ENCODE data around the gene PHACTR3. TPM values are rescaled to one million over a fixed set of nuclear protein-coding genes. Genes with fewer than 3 reads are reported as not detected.

PHACTR3 gene
- total and polyA plus RNA-seq, 2 donors (not counting 3 experiments of a cell fraction or from before 2014, with no cell fraction given): not detected

- Histone ChIP-seq H3K27me3 (ENCODE audit: control insufficient read depth in 2 of 2, insufficient read depth in 2 of 2, low read length in 2 of 2) (no peaks in the 10 kb centered on the region), H3K79me2 (ENCODE audit: control insufficient read depth, insufficient read depth, low read length) (no peaks in the 10 kb centered on the region), H4K20me1 (replicated peaks; ENCODE audit: control insufficient read depth, extremely low read depth, insufficient read depth, low read length) (no peaks in the 10 kb centered on the region), H3K4me3 (replicated peaks in 1 of 3; ENCODE audit: insufficient read depth in 1 of 3, low read depth in 1 of 3, low read length in 3 of 3) (no peak overlapping the region), H3K4me2 (ENCODE audit: insufficient read depth, low read length) (no peak overlapping the region), H2AFZ (ENCODE audit: low read depth, low read length) (no peak overlapping the region), H3K9ac (replicated peaks; ENCODE audit: extremely low read depth, insufficient read depth, low read length) (no peak overlapping the region), H3K27ac (ENCODE audit: insufficient read depth, low read depth, low read length) (no peak overlapping the region), H3K4me1 (ENCODE audit: control insufficient read depth, extremely low read depth, insufficient read depth, low read length) (no peaks in the 10 kb centered on the region), H3K9me3 (replicated peaks; ENCODE audit: control insufficient read depth, insufficient read depth, low read length) (no peaks in the 10 kb centered on the region), H3K9me1 (replicated peaks; ENCODE audit: control insufficient read depth, extremely low read depth, insufficient read depth, low read length) (no peaks in the 10 kb centered on the region), H3K36me3 (ENCODE audit: control insufficient read depth in 2 of 2, extremely low read depth in 1 of 2, insufficient read depth in 2 of 2, low read length in 2 of 2) (no peaks in the 10 kb centered on the region)
- intact Hi-C loops (cut with micrococcal nuclease) (no loop called here), dilution Hi-C loops (cut with MboI; ENCODE audit: extremely low pct_ligation_motif_present, low sequenced_read_pairs) (no loop called here)
- DNase-seq (ENCODE audit: low read depth, low spot score): no peak
- ChIA-PET POLR2A (no interaction called here), CTCF (no interaction called here)
- TF ChIP-seq POLR2A (IDR thresholded peaks at IDR 0.05; ENCODE audit: low read depth, low read length) (no peak), FOS (IDR thresholded peaks at IDR 0.05; ENCODE audit: borderline replicate concordance, insufficient read depth, low read length) (no peak), GATA2 (IDR thresholded peaks at IDR 0.05; ENCODE audit: insufficient read depth, insufficient read length, low read depth, low read length) (no peak), POLR2AphosphoS5 (IDR thresholded peaks at IDR 0.05; ENCODE audit: insufficient read depth, low read depth, low read length) (no peak), EZH2 (IDR thresholded peaks at IDR 0.05; ENCODE audit: borderline replicate concordance, low read depth, low read length, severe bottlenecking) (no peak), MYC (IDR thresholded peaks at IDR 0.05; ENCODE audit: low read depth, low read length) (no peak), CTCF (IDR thresholded peaks at IDR 0.05; ENCODE audit: extremely low read depth in 1 of 2, insufficient read depth in 1 of 2, low read depth in 1 of 2, low read length in 2 of 2) (no peak), JUN (IDR thresholded peaks at IDR 0.05; ENCODE audit: borderline replicate concordance, insufficient read depth, insufficient read length, low read depth) (no peak)
- TF ChIP-seq, protein P1, sequence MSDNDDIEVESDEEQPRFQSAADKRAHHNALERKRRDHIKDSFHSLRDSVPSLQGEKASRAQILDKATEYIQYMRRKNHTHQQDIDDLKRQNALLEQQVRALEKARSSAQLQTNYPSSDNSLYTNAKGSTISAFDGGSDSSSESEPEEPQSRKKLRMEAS (IDR thresholded peaks at IDR 0.05; ENCODE audit: insufficient read depth, insufficient read length): no peak
- BruUV-seq (replicated peaks): no TSS peak
- no peak for FAIRE-seq
Measured at GRCh38 chr20:59646487-59646886, 42.1 kb downstream of the PHACTR3 start.
